Activated CD8-positive, alpha-beta memory T cell treated with anti-CD3 and anti-CD28 coated beads, Interleukin-2, amount 50 U/mL, for 24 hours (primary cell): Measurements from ENCODE around the gene ENOPH1.
A peak's percentile ranks its signal among the peaks of the same experiment; 100 is the strongest.

Experiments used
- DNase-seq: peaks from one replicate; pipeline ENCODE4 v3.0.0-alpha.2; 2020; ENCODE audit errors: extremely low read depth

ENOPH1 gene

GRCh38 chr4:82428526-82428968 lies 1.8 kb upstream of the ENOPH1 start:
- no peak for DNase-seq

- DNase-seq = peak; percentile 68
Measured at GRCh38 chr4:82428969-82429727, 1.2 kb upstream of the ENOPH1 start.

- DNase-seq = peak; percentile 7
Measured at GRCh38 chr4:82429728-82430192, 630 bp upstream of the ENOPH1 start.

GRCh38 chr4:82430964-82431745 lies 765 bp downstream of the ENOPH1 start:
- DNase-seq = no peak

GRCh38 chr4:82431831-82432230 lies 1.4 kb downstream of the ENOPH1 start:
- no peak for DNase-seq

GRCh38 chr4:82432596-82432995 lies 2.2 kb downstream of the ENOPH1 start:
- no peak for DNase-seq

- DNase-seq = no peak
Measured at GRCh38 chr4:82433791-82434190, 3.4 kb downstream of the ENOPH1 start.

- no peak for DNase-seq
Measured at GRCh38 chr4:82434949-82435348, 4.6 kb downstream of the ENOPH1 start.

GRCh38 chr4:82436130-82436529 lies 5.7 kb downstream of the ENOPH1 start:
- DNase-seq = no peak

GRCh38 chr4:82436780-82437179 lies 6.4 kb downstream of the ENOPH1 start:
- no peak for DNase-seq

- DNase-seq = no peak
Measured at GRCh38 chr4:82437285-82438005, 7.1 kb downstream of the ENOPH1 start.

GRCh38 chr4:82439088-82439487 lies 8.7 kb downstream of the ENOPH1 start:
- no peak for DNase-seq

GRCh38 chr4:82447886-82448285 lies 17.5 kb downstream of the ENOPH1 start:
- DNase-seq = no peak

GRCh38 chr4:82450966-82451755 lies 20.8 kb downstream of the ENOPH1 start:
- DNase-seq = no peak

GRCh38 chr4:82452026-82452425 lies 21.6 kb downstream of the ENOPH1 start:
- DNase-seq = no peak

GRCh38 chr4:82457266-82457665 lies 26.9 kb downstream of the ENOPH1 start:
- DNase-seq = no peak

GRCh38 chr4:82458729-82459128 lies 28.3 kb downstream of the ENOPH1 start:
- no peak for DNase-seq

- no peak for DNase-seq
Measured at GRCh38 chr4:82461710-82462109, 31.3 kb downstream of the ENOPH1 start.

- DNase-seq = peak; percentile 74
Measured at GRCh38 chr4:82462415-82462831, 32.0 kb downstream of the ENOPH1 start.

- no peak for DNase-seq
Measured at GRCh38 chr4:82463221-82463620, 32.8 kb downstream of the ENOPH1 start.

- DNase-seq = no peak
Measured at GRCh38 chr4:82467471-82467870, 37.1 kb downstream of the ENOPH1 start.
